COLO668 (cell line): ENCODE measurements around the gene FUBP1.
A peak's percentile ranks its signal among the peaks of the same experiment; 100 is the strongest.
"Not testable (repeated sequence)": the region's sequence is repeated elsewhere in the genome, so short reads cannot be mapped to it uniquely, and the experiment has no call there.

Source experiments
- DNase-seq: peaks from one replicate; lab custom pipeline; 2025; ENCODE audit not compliant: unreplicated experiment; lab: John Stamatoyannopoulos, UW

The FUBP1 gene

DNA sequence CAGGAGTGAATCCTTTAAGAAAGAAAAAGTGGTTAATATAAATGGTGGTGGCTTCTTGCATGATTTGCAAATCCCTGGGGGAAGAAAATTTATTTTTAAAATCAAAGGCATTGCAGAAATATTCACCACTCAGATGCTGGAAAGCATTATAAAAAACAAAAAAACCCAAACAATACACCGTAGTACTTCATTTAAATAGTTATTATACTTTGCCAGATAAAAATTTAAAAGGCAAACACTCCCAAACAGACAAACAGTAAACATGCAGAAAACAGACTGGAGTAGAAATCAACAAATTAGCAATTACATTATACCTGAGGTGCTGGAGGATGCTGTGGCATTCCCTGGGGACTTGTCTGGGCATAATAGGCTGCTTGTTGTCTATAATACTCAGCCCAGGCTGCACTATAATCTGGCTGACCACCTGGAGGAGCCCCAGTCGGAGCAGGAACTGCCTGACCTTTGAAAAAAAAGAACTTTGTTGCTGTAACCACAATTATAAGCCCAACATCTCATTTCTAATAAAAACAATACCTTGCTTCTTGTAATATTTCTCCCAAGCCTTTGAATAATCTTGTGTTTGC, 29.9 kb downstream of the FUBP1 start:
- DNase-seq = no peak

DNA sequence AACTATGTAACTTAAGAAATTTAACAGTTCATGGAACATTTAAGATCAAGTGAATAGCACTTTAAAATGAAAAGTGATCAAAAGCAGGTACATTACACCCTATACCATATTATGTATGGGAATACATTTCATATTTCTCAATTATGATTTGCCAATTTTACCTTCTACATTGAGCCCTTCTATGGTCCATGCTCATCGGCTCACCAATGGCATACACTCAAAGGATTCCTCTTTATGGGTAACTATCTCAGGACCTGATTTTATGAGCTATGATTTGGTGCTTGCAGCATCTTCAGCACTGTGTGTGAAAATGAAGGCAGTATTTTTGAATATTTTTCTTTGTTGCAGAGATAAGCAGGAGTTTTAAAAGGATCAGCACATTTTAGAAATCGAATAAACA, 33.5 kb downstream of the FUBP1 start:
- no peak for DNase-seq

DNA sequence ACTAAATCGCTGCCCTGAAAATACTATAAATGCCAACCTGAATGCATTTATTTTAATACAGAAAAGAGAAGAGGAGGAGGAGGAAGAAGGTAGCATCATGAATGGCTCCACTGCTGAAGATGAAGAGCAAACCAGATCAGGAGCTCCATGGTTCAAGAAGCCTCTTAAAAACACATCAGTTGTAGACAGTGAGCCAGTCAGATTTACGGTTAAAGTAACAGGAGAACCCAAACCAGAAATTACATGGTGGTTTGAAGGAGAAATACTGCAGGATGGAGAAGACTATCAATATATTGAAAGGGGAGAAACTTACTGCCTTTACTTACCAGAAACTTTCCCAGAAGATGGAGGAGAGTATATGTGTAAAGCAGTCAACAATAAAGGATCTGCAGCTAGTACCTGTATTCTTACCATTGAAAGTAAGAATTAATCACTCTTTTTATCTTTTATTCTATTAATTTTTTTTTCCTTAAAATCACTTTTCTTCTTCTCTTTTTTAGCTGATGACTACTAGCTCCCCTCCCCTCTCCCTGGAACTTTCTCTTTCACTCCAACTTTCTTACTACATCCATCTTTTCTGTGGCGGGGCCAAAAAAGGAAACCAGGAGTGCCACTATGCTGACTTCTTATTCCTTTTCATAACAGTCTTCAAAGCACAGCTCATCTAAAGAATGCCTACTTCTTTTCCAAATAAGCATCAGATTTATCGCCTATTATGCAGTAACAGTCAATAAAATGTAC, 36.3 kb downstream of the FUBP1 start:
- no peak for DNase-seq

DNA sequence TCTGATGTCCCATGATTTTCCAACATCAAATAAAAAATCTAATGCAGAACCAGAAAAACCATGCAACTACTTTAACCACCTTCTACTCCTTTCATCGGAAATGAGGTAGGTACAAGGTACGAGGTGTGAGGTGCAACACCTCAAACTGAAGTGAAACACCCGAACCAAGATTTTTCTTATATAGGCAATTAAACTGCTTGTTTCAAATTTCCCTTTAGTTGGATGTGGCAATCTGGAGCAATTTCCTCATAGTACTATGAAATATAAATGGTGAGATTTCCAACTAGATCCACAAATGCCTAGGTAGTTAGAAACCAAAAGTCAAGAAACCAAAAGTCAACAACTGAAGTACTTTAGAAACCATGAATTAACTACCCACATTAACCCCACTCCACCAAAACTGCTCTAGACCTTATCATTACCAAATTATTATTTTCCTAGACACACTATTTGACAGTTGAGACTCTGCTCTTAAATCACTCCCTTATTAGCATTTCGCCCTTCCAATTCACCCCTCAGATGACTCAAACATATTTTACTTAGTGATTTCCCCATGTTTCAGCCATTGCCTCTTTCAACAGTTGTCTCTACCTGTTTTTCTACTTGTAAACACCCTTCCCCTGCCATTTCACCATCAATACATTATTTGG, 37.8 kb downstream of the FUBP1 start:
- no peak for DNase-seq

DNA sequence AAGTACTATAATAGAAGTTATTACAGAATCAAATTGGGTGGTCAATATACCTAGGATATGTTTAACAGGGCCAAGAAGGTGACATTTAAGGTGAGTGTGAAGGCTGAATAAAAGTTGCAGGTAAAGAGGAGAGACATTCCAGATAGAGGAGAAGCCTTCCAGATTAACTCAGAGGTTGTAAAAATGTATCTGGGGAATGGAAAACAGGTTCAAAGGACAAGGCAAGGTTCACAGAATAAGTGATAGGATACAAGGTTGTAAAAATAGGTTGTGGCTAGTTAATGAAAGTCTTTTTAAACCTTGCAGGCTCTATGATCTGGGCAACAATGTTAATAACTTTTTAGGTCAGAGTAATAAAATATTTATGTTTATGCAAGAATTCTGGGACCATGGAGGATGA, 40.2 kb downstream of the FUBP1 start:
- no peak for DNase-seq

DNA sequence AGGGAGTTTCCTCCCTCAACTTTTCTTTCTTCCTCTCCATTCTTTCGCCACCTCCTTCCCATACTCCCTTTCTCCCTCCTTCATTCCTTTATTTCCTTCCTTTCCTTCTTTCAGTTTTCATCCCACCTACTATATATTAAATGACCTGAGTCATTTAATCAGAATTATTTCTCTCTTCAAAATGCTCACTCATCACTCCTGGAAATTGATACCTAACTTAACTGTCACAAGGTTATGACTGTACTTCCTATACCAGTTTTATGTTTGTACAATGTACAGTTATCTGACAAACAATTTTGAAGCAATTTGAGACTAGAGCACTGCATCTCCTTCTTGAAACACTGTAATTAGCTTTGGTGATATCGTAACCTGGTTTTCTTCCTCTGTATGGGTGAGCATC, 49.1 kb downstream of the FUBP1 start:
- DNase-seq = no peak

DNA sequence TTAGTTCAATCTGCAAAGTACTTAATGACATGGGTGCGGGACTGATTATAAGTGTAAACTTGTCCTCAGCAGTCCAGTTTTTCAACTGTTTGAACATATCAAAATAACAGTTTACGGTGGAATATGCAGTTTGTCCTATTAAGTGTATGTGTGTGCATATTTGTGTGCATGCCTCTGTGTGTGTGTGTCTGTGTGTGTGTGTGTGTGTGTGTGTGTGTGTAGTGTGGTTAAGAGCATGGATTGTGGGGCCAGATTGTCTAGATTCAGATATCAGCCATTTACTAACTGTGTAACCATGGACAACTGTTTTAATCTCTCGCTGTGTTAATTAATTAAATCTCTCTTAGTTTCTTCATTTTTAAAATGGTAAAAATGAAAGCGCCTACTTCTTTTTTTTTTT, 51.5 kb downstream of the FUBP1 start:
- no peak for DNase-seq

DNA sequence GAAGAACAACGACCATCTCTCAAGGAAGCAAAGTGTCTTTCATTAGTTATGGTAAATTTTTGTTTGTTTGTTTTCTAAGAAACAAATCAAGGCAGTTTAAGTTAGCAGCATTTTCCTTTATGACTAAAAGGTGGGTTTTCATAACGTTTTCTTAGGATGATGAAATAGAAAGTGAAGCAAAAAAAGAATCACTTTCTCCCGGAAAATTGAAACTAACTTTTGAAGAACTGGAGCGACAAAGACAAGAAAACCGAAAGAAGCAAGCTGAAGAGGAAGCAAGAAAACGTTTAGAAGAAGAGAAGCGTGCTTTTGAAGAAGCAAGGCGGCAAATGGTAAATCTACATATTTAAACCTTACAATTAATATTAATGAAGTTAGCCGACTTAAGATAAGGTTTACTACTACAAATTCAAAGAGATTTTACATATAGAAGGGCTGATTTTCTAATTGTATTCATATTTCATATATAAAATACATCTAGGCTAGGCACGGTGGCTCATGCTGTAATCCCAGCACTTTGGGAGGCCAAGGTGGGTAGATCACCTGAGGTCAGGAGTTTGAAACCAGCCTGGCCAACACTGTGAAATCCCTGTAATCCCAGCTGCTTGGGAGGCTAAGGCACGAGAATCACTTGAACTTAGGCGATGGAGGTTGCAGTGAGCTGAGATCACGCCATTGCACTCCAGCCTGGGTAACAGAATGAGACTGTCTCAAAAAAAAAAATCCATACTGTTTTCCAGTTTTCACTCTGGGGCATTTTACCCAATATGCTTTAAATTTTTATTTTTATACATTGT, 52.1 kb downstream of the FUBP1 start:
- DNase-seq = no peak

DNA sequence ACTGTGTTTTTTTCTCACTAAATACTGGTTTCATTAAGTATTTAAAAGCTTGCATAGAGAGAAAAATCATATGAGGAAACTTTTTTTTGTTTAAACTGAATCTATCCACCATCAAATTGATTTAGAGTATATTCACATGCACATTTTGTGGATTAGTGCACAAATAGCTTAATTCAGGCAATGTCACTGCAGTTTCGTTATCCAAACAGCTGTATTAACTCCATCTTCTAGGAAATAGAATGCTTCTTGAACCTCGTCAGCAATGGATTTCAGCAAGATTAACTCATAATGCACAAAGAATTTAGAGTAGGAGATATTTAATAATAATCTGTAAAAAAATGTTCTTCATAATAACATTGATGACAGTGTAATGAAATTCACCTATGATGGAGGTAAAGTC, 52.9 kb downstream of the FUBP1 start:
- DNase-seq = no peak

DNA sequence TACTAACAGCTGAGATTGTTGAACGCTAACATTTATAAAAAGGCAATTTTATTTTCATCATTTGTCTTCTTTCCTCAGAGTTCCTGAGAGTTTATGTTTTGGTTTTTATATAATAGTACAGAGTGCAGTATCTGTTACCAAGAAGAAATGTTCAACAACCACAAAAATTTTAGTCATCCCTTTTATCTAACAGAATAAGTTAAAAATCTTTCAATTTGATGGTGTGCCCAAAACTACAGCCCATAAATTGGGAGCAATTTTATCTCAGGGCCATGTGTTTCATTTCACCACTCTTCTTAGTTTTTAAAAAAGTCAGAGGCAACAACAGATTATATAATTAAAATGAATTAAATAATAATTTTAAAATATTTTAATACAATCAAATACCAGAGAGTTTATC, 53.4 kb downstream of the FUBP1 start:
- no peak for DNase-seq

DNA sequence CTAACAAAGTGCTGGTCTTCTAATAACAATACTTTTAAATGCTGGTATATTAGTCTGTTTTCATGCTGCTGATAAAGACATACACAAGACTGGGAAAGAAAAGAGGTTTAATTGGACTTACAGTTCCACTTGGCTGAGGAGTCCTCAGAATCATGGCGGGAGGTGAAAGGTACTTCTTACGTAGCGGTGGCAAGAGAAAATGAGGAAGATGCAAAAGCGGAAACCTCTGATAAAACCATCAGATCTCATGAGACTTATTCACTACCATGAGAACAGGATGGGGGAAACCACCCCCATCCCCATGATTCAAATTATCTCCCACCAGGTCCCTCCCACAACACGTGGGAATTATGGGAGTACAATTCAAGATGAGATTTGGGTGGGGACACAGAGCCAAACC, 60.0 kb downstream of the FUBP1 start:
- not testable (repeated sequence) for DNase-seq

DNA sequence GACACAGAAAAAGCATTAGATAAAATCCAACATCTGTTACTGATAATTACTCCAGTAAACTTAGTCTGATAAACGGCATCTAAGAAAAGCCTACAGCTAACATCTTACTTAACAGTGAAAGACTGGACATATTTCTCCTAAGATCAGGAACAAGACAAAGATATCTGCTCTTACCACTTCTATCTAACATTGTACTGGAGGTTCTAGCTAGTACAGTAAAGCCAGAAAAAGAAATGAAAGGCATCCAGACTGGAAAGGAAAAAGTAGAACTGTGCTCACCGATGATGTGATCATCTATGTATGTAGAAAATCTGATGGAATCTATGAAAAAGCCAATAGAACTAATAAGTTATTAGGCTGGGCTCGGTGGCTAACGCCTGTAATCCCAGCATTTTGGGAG, 68.8 kb downstream of the FUBP1 start:
- DNase-seq = no peak

DNA sequence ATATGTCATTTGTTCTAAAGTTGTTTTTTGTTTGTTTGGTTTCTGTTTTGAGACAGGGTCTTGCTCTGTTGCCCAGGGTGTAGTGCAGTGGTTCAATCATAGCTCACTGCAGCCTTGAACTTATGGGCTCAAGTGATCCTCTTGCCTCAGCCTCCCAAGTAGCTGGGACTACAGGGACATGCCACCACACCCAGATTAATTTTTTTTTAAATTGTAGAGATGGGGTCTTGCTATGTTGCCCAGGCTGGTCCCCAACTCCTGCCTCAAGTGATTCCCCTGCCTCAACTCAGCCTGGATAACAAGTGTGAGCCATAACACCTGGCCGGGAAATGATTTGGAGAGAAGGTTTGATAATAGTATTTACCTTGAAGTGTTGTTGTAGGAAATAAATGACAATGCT, 72.2 kb downstream of the FUBP1 start:
- no peak for DNase-seq

DNA sequence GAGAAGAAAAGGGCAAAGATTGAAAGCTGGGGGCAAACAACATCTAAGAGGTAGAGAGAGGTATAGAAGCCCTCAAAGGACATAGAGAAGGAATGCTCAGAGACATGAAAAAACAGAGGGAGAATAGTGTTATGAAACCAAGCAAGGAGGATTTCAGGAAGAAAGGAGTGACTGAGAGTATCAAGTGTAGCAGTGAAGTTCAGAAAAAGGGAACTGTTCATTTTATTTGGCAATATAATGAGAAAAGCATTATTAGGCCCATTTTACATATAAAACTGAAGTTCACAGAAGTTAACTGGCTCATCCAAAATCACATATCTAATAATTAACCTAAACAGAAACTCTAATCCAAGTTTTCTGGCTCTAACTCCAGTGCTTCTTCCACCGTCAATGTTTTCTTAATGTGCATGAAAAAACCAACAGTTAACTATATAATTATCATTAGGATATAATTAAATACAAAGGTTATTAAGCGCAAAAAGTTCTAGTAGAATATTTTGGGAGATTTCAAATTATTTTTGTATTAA, 72.8 kb downstream of the FUBP1 start:
- DNase-seq = no peak

DNA sequence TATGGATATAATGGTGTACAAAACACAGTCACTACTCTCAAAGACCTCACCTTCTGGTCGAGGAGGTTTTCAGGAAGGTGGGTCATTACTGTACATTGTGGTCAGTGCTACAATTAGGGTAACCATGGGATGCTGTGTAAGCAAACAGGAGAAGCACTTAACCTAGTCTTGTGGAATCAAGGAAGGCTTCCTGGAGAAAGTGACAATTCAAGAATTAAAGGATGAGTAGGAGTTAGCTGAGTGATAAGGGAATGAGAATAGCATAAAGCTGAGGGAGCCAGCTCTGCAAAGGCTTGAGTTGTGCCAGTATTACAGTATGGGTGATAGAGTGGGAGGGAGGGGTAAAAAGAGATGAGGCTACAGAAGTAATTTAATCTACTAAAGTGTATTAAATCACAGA, 73.3 kb downstream of the FUBP1 start:
- DNase-seq = no peak

DNA sequence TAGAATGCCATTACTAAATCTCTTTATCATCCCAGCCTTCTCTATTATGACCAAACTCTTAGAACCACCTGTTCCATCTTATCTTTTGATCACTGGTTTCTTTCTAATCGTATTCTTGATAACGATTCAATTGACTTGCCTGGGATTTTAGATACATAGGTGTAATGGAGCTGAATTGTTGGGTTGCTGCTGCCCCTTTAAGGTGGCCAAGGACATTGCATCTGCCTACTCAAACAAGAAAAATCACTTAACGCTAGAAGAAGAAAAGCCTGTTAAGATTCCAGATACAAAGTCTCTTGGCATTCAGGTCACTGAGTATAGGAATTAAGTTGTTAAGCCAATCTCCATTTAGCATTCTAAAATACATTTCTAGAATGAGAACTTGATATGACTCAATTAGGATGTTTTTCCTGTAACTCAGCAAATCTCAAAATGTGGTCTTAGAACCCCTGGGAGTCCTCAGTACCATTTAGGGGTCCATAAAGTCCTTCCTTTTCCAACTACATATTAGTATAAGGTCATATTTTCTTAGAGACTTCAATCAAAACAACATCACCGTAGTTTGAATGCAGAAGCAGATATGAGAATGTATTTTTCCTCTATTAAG, 78.1 kb downstream of the FUBP1 start:
- DNase-seq = peak; percentile 43

DNA sequence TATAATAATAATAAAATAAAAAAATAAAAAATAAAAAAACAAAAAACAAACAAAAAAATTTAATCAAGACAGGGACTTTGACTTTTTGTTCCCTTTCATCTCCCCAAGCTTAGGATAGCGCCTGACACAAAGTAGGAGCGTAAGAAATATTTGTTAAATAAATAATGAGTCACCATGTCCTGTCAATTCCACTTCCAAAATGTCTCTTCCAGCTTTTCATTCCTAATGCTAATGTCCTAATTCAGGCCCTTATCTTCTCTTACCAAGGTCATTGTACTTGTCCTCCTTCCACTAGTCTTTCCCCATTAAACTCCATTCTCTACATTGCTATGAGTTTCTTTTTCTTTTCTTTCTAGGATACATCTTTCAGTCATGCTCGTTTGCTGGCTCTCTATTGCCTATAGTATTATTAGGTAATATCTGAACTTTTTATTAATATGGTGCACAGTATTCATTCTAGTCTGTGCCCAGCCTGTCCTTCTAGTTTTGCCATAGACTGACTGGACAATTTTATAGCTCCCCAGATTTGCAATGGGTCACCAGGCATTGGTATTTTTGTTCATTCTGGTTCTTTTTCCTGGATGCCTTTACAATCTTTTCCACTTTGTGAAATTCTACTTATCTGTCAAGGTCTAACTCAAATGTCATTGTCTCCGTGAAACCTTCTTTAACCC, 79.1 kb downstream of the FUBP1 start:
- no peak for DNase-seq
